WERI-Rb-1 (cell line): ENCODE measurements around the gene NUMB.

Source experiments
- DNase-seq: peaks from one replicate; pipeline ENCODE4 v3.0.0-alpha.2; 2020
- H3K27ac ChIP-seq: fragments of 250-450 bp; sonication (Bioruptor Pico); 2 replicates; pipeline ENCODE4 v1.5.1; 2020; ENCODE audit warnings: mild to moderate bottlenecking, moderate library complexity
- H3K27me3 ChIP-seq: fragments of 250-450 bp; sonication (Bioruptor Pico); 2 replicates; pipeline ENCODE4 v1.5.1; 2021; ENCODE audit warnings: mild to moderate bottlenecking, low read depth, moderate library complexity; ENCODE audit not compliant: insufficient read depth, severe bottlenecking
- H3K36me3 ChIP-seq: fragments of 250-450 bp; sonication (Bioruptor Pico); 2 replicates; pipeline ENCODE4 v1.5.1; 2020; ENCODE audit warnings: mild to moderate bottlenecking, moderate library complexity
- H3K4me3 ChIP-seq: 2 replicates; pipeline ENCODE4 v1.5.1; 2011; ENCODE audit warnings: low read depth, mild to moderate bottlenecking, control low read depth, low read length
- H3K9me3 ChIP-seq: fragments of 250-450 bp; sonication (Bioruptor Pico); 2 replicates; pipeline ENCODE4 v1.5.1; 2021; ENCODE audit warnings: mild to moderate bottlenecking, moderate library complexity; ENCODE audit not compliant: severe bottlenecking
- CTCF ChIP-seq: IDR thresholded peaks from 2 replicates; pipeline ENCODE4 v1.5.1; 2011; ENCODE audit warnings: low read depth, mild to moderate bottlenecking, control low read depth, inconsistent platforms, low read length

The NUMB gene

GRCh38 chr14:73370561-73370960 is 87.8 kb downstream of the NUMB start:
- no peak for TF ChIP-seq CTCF
- H3K36me3 ChIP-seq = peaks cover 17% of the 10 kb centered on the region
- H3K9me3 ChIP-seq = no peaks in the 10 kb centered on the region
- no peaks in the 10 kb centered on the region for H3K27me3 ChIP-seq
- no peak for DNase-seq
- no peak overlapping the region for H3K27ac ChIP-seq
- H3K4me3 ChIP-seq = no peak overlapping the region

- no peak for DNase-seq
Observed at GRCh38 chr14:73369428-73369827, 88.9 kb downstream of the NUMB start.

GRCh38 chr14:73368616-73369015 is 89.7 kb downstream of the NUMB start:
- no peaks in the 10 kb centered on the region for H3K9me3 ChIP-seq
- DNase-seq = no peak
- no peak overlapping the region for H3K27ac ChIP-seq
- peaks cover 21% of the 10 kb centered on the region for H3K36me3 ChIP-seq
- no peaks in the 10 kb centered on the region for H3K27me3 ChIP-seq
- no peak overlapping the region for H3K4me3 ChIP-seq
- TF ChIP-seq CTCF = no peak

More at GRCh38 chr14:73369428-73369827, 88.9 kb downstream of the NUMB start:
- peaks cover 21% of the 10 kb centered on the region for H3K36me3 ChIP-seq
- H3K9me3 ChIP-seq = no peaks in the 10 kb centered on the region
- no peaks in the 10 kb centered on the region for H3K27me3 ChIP-seq
- H3K4me3 ChIP-seq = no peak overlapping the region
- no peak overlapping the region for H3K27ac ChIP-seq
- TF ChIP-seq CTCF = no peak

- Histone ChIP-seq H3K27ac (no peak overlapping the region), H3K27me3 (no peaks in the 10 kb centered on the region), H3K36me3 (peaks cover 22% of the 10 kb centered on the region), H3K4me3 (no peak overlapping the region), H3K9me3 (no peaks in the 10 kb centered on the region)
- DNase-seq = no peak
- no peak for TF ChIP-seq CTCF
Observed at GRCh38 chr14:73365727-73366126, 92.6 kb downstream of the NUMB start.

- H3K36me3 ChIP-seq = peaks cover 27% of the 10 kb centered on the region
Observed at GRCh38 chr14:73364559-73364958, 93.8 kb downstream of the NUMB start.

More at GRCh38 chr14:73364559-73364958, 93.8 kb downstream of the NUMB start:
- Histone ChIP-seq H3K4me3 (no peak overlapping the region), H3K9me3 (no peaks in the 10 kb centered on the region), H3K27me3 (no peaks in the 10 kb centered on the region), H3K27ac (no peak overlapping the region)
- no peak for TF ChIP-seq CTCF
- no peak for DNase-seq
